ENCODE measurements around the gene MACROD1. TPM values are rescaled to one million over a fixed set of nuclear protein-coding genes. Genes with fewer than 3 reads are reported as not detected.

The MACROD1 gene, protein sequence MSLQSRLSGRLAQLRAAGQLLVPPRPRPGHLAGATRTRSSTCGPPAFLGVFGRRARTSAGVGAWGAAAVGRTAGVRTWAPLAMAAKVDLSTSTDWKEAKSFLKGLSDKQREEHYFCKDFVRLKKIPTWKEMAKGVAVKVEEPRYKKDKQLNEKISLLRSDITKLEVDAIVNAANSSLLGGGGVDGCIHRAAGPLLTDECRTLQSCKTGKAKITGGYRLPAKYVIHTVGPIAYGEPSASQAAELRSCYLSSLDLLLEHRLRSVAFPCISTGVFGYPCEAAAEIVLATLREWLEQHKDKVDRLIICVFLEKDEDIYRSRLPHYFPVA
- total RNA-seq, result 19.3 TPM

GRCh38 chr11:64165842-64166635 lies at the start of gene MACROD1:
TSS of gene MACROD1 (minus strand) at chr11:64166113. CDS start at chr11:64165994, 119 bp downstream.
- peak; percentile 91 for DNase-seq (ENCODE audit: low spot score)

- DNase-seq (ENCODE audit: low spot score), result no peak
Measured at GRCh38 chr11:64211181-64211872, 45.4 kb upstream of the MACROD1 start.

- no peak for DNase-seq (ENCODE audit: low spot score)
Measured at GRCh38 chr11:64210301-64211020, 44.5 kb upstream of the MACROD1 start.

DNA sequence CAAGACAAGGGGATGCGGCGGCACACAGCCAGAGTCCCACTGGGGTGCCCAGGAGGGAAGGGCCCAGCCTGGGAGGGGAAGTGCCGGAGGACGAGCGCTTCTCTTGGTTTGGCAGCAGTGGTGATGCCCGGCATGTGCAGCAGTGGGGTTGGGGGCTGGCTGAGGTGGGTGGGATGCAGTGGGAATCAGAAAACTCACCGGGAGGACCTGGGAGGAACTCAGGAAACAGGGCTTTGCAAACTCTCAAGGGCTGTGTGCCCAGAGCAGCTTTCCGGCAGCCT lies 43.6 kb upstream of the MACROD1 start:
- no peak for DNase-seq (ENCODE audit: low spot score)

GRCh38 chr11:64208796-64209562 lies 43.1 kb upstream of the MACROD1 start:
- no peak for DNase-seq (ENCODE audit: low spot score)

DNA sequence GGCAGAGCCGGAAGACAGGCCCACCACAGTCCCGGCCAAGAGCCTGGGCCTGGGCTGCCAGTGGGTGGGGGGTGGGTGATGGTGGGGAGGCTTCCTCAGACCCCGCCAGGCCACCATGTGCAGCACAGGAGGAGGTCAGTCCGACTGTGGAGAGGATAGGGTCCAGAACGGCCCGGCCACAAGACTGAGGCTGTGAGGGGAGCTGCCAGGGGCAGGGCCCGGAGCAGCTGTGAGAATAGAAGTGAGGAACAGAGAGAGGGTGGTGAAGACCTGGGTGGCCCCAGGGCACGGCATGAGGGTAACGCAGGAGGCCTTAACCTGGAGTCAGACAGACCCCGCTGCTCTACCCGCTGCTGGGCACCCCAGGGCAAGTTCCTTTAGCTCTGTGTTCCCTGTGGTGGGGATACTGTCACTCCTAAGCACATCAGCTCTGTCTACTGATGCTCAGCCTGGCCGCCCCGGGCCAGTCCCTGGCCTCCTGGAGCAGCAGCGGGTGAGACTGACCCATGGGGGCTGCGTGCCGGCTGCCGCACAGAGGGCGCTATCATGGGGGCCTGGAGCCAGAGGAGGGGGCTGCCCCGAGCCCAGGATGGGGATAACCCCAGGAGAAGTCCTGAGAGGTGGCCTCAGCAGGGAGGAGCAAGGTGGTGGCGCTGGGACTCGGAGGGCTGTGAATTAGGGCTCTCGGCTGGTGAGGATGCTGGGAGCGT lies 42.3 kb upstream of the MACROD1 start:
- DNase-seq (ENCODE audit: low spot score), result no peak

- peak; percentile 54 for DNase-seq (ENCODE audit: low spot score)
Measured at GRCh38 chr11:64207256-64208085, 41.6 kb upstream of the MACROD1 start.

GRCh38 chr11:64206457-64207255 lies 40.7 kb upstream of the MACROD1 start, which contains the start of gene FERMT3:
TSS of gene FERMT3 (plus strand) at chr11:64206721. CDS start at chr11:64207365, 644 bp downstream.
- peak; percentile 59 for DNase-seq (ENCODE audit: low spot score)

GRCh38 chr11:64204464-64204989 lies 38.6 kb upstream of the MACROD1 start:
- DNase-seq (ENCODE audit: low spot score), result peak; percentile 92

GRCh38 chr11:64204080-64204440 lies 38.1 kb upstream of the MACROD1 start:
- no peak for DNase-seq (ENCODE audit: low spot score)

DNA sequence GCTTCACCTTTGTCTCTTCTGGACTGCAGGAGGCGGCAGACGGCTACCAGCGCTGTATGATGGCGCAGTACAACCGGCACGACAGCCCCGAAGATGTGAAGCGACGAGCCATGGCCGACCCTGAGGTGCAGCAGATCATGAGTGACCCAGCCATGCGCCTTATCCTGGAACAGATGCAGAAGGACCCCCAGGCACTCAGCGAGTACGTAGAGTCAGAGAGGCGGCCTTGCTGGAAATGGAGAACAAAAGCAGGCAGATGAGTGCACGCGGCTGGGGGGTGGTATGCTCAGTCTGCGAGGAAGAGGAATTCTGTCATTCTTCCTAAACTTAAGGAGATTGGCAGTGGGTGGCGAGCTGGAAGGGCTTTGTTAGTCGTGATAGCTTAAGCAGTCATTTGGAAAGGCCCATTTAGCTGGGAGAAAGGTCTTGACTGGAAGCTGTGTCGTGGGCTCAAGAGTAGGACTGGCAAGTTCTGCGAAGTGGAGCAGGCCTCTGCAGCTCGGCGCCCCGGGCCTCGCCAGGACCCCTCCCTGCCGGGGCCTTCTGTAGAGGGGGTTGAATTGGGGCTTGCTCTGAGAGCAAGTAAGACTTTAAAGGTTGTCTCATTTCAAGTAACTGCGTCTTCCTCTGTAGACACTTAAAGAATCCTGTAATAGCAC lies 37.6 kb upstream of the MACROD1 start:
- DNase-seq (ENCODE audit: low spot score), result no peak

- DNase-seq (ENCODE audit: low spot score), result no peak
Measured at GRCh38 chr11:64202992-64203391, 37.1 kb upstream of the MACROD1 start.

- no peak for DNase-seq (ENCODE audit: low spot score)
Measured at GRCh38 chr11:64201543-64201942, 35.6 kb upstream of the MACROD1 start.

- DNase-seq (ENCODE audit: low spot score), result no peak
Measured at GRCh38 chr11:64198511-64198910, 32.6 kb upstream of the MACROD1 start.

GRCh38 chr11:64196626-64197025 lies 30.7 kb upstream of the MACROD1 start:
- no peak for DNase-seq (ENCODE audit: low spot score)

DNA sequence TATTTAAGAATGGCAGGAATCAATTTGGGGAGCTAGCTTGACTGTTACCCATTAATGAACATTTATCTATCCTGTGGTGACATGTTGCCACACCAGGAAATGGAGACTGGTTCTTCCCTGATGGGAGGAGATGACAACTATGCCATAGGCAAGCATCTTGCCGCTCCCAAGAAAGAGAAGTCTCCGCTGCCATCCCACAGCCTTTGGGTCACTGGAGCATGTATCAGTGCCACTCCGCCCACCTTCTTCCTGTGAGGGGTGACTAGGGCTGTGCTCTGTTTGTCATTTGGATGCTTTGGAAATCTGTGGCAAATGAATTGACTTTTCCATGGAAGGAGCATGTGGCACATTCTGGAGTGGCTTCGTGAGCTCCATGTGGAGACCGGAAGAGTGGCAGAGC lies 26.5 kb upstream of the MACROD1 start:
- no peak for DNase-seq (ENCODE audit: low spot score)

DNA sequence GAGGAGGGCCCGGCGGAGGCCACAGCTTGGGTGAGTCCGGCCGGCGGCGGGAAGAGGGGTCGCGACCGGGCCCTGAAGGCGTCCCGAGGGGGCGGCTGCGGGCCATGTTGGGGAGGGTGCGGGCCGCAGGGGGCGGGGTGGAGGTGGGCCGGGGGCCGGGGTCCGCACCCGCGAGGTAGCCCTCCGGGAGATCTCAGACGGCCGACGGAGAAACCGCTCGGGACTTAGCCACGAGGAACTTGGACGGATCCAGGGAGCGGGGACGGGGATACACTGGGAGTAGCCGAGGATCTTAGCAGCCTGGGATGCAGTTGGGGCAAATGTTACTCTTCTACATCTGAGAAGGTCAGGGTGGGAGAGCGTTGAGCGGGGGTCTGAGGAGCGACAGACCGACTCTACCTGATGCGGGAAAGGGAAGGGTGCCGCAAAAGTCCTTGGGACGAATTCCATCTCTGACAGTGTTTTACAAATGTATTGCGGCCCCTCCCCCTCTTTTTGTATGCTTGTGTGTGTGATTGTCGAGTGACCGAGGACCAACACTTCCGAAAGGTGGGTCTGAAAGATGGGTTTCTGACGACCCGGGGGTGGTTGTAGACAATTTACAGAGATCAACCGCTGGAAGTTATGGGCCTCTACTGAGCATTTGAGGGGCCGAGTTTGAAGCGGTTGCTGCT lies 20.7 kb upstream of the MACROD1 start:
- DNase-seq (ENCODE audit: low spot score), result no peak
